HepG2 (cell line): ENCODE results near the gene SBK2. TPM values are rescaled to one million over a fixed set of nuclear protein-coding genes. Genes with fewer than 3 reads are reported as not detected.

Source experiments
- EHMT2 ChIP-seq: fragments of 200-600 bp; sonication (generic); IDR thresholded peaks from 2 replicates; pipeline ENCODE4 v1.7.0; 2017; ENCODE audit warnings: antibody characterized with exemption, low read depth, low read length, borderline replicate concordance
- HOXA9 ChIP-seq: sonication (generic); formaldehyde crosslinking; IDR thresholded peaks from 2 replicates; pipeline ENCODE4 v1.8.1; 2022; ENCODE audit warnings: missing genetic modification reagents, mild to moderate bottlenecking, moderate library complexity, borderline replicate concordance
- MIER2 ChIP-seq: IDR thresholded peaks from 2 replicates; pipeline ENCODE4 v1.6.1; 2016; ENCODE audit warnings: missing biosample characterization, missing genetic modification reagents
- NFATC3 ChIP-seq: sonication (generic); formaldehyde crosslinking; IDR thresholded peaks from 2 replicates; pipeline ENCODE4 v1.5.1; 2020; ENCODE audit warnings: mild to moderate bottlenecking, missing genetic modification reagents
- NFE2L2 ChIP-seq: fragments of 150-350 bp; IDR thresholded peaks from 2 replicates; pipeline ENCODE4 v1.6.1; 2014; ENCODE audit warnings: low read length
- REST ChIP-seq, 2 experiments: IDR thresholded peaks; 2 replicates each; pipeline ENCODE4 v1.6.1; 2011 to 2012; ENCODE audit warnings: low read length in 2 of 2, borderline replicate concordance in 1 of 2, low read depth in 1 of 2, mild to moderate bottlenecking in 1 of 2, moderate library complexity in 1 of 2
- SAP130 ChIP-seq: IDR thresholded peaks from 2 replicates; pipeline ENCODE4 v1.6.1; 2016; ENCODE audit warnings: low read depth
- TFDP1 ChIP-seq: IDR thresholded peaks from 2 replicates; pipeline ENCODE4 v1.6.1; 2016; ENCODE audit warnings: missing compliant biosample characterization, missing genetic modification reagents, borderline replicate concordance
- ZKSCAN1 ChIP-seq: fragments of 150-350 bp; IDR thresholded peaks from 2 replicates; pipeline ENCODE4 v1.6.1; 2014; ENCODE audit warnings: low read length
- ZMYM3 ChIP-seq: sonication (generic); formaldehyde crosslinking; IDR thresholded peaks from 2 replicates; pipeline ENCODE4 v1.5.1; 2020; ENCODE audit warnings: mild to moderate bottlenecking, missing genetic modification reagents
- ZNF230 ChIP-seq: sonication (generic); formaldehyde crosslinking; IDR thresholded peaks from 2 replicates; pipeline ENCODE4 v1.4.0; 2020; ENCODE audit warnings: mild to moderate bottlenecking, missing genetic modification reagents
- ZNF34 ChIP-seq: sonication (generic); formaldehyde crosslinking; IDR thresholded peaks from 2 replicates; pipeline ENCODE4 v1.4.0; 2020; ENCODE audit warnings: mild to moderate bottlenecking, missing genetic modification reagents, borderline replicate concordance
- ZNF362 ChIP-seq: sonication (generic); formaldehyde crosslinking; IDR thresholded peaks from 2 replicates; pipeline ENCODE4 v1.4.0; 2020; ENCODE audit warnings: missing genetic modification reagents, mild to moderate bottlenecking, borderline replicate concordance
- ZNF383 ChIP-seq: sonication (generic); formaldehyde crosslinking; IDR thresholded peaks from 2 replicates; pipeline ENCODE4 v1.4.0; 2020; ENCODE audit warnings: missing genetic modification reagents, mild to moderate bottlenecking, borderline replicate concordance
- ZNF451 ChIP-seq: sonication (generic); formaldehyde crosslinking; IDR thresholded peaks from 2 replicates; pipeline ENCODE4 v1.5.0; 2020; ENCODE audit warnings: mild to moderate bottlenecking, missing genetic modification reagents
- ZNF589 ChIP-seq: sonication (generic); formaldehyde crosslinking; conservative IDR thresholded peaks from 2 replicates; pipeline ENCODE4 v1.8.0; 2022; ENCODE audit warnings: mild to moderate bottlenecking, moderate library complexity, missing genetic modification reagents
- ZNF710 ChIP-seq: sonication (generic); formaldehyde crosslinking; IDR thresholded peaks from 2 replicates; pipeline ENCODE4 v1.5.0; 2020; ENCODE audit warnings: mild to moderate bottlenecking, missing genetic modification reagents, borderline replicate concordance
- ZNF777 ChIP-seq: sonication (generic); formaldehyde crosslinking; IDR thresholded peaks from 2 replicates; pipeline ENCODE4 v1.4.0; 2020; ENCODE audit warnings: missing genetic modification reagents
- ZSCAN9 ChIP-seq: IDR thresholded peaks from 2 replicates; pipeline ENCODE4 v1.6.1; 2016; ENCODE audit warnings: borderline replicate concordance
- polyA plus RNA-seq, 8 experiments: library from polyadenylated mRNA; depleted of rRNA in 3 of 8; stranded (reverse) in 7 of 8; unstranded in 1 of 8; fragments of >200 nt; fragmentation: Illumina TruSeq in 4 of 8; extraction: Trizol in 4 of 8; gene quantifications; 2 replicates each; pipeline versions ENCODE4 v1.2.1 to v1.2.3, GENCODE V29; 2011 to 2016; ENCODE audit warnings: low read depth in 4 of 8, missing spikeins in 1 of 8, mixed read lengths in 1 of 8; ENCODE audit not compliant: insufficient read depth in 1 of 8
- total RNA-seq, 5 experiments: library from RNA; depleted of rRNA; stranded (reverse); fragments of >200 nt; fragmentation: Illumina TruSeq; extraction: Trizol; gene quantifications; 2 replicates each; pipeline ENCODE4 v1.2.3, GENCODE V29; 2016; ENCODE audit warnings: low read depth in 1 of 5
- TF ChIP-seq, protein P1 (sequence below): sonication (generic); formaldehyde crosslinking; IDR thresholded peaks from 2 replicates; pipeline ENCODE4 v1.8.0; 2022; ENCODE audit warnings: missing genetic modification reagents, mild to moderate bottlenecking, borderline replicate concordance

SBK2 gene
- total and polyA plus RNA-seq, 2 of the 13 experiments (the other 11 are each of a cell fraction or from before 2014, with no cell fraction given) = 0.24 TPM; not detected in 1

DNA sequence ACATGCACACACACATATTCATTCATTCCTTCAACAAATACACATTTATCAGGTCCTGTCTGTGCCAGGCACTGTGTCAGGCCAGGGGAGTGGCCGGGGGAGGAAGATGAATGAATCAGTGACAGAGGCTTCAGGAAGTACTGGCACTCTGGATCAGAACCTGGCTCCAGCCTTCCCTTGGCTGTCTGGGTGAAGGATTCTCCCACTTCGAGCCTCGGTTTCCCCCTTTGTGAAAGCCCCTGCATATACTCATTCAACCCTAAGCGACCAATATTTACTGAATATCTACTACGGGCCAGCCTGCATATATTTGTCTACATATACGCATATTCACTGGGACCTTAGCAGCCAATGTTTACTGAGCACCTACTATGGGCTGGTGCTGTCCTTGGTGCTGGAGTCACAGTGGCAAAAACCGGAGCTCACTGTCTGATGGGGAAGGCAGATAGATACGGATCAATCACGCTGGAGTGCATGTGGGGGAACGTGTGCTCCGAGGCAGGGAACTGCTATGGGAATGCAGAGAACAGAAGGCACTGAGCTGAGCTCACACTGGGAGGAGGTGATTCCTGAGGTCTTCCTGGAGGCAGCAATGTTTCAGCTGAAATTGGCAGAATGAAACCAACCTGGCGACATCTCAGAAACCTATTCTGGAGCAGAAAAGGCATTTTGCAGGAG, 44.4 kb upstream of the SBK2 start (continued):
- TF ChIP-seq ZNF362 (CRISPR knock-in tag) (0 out of 2 replicates have a peak, but pooled peaks have one; percentile 33), ZNF383 (CRISPR knock-in tag) (0 out of 2 replicates have a peak, but pooled peaks have one; percentile 83), ZNF589 (CRISPR knock-in tag) (peak; percentile 85; the same call in 1 of the 2 replicates), SAP130 (CRISPR knock-in tag) (peak; percentile 61; the same call in 1 of the 2 replicates), ZNF230 (CRISPR knock-in tag) (peak; percentile 78; the same call in 1 of the 2 replicates), HOXA9 (peak; percentile 42), ZNF451 (no peak), ZNF777 (CRISPR knock-in tag) (peak; percentile 60; the same call in 1 of the 2 replicates), ZSCAN9 (CRISPR knock-in tag) (peak; percentile 88; the same call in 1 of the 2 replicates), ZNF34 (CRISPR knock-in tag) (peak; percentile 47; the same call in 1 of the 2 replicates), ZNF710 (peak; percentile 15; the same call in 1 of the 2 replicates), ZMYM3 (CRISPR knock-in tag) (peak; percentile 87), ZKSCAN1 (peak; percentile 99), TFDP1 (no peak), EHMT2 (peak; percentile 65; the same call in 1 of the 2 replicates), NFE2L2 (no peak), MIER2 (CRISPR knock-in tag) (peak; percentile 97), NFATC3 (CRISPR knock-in tag) (no peak), REST (IDR thresholded peaks at IDR 0.05; ENCODE audit: borderline replicate concordance in 1 of 2, low read depth in 1 of 2, low read length in 2 of 2) (peak; percentile 95 to 99)
- TF ChIP-seq, protein P1, sequence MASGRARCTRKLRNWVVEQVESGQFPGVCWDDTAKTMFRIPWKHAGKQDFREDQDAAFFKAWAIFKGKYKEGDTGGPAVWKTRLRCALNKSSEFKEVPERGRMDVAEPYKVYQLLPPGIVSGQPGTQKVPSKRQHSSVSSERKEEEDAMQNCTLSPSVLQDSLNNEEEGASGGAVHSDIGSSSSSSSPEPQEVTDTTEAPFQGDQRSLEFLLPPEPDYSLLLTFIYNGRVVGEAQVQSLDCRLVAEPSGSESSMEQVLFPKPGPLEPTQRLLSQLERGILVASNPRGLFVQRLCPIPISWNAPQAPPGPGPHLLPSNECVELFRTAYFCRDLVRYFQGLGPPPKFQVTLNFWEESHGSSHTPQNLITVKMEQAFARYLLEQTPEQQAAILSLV = peak; percentile 77; the same call in 1 of the 2 replicates
